Measurements from ENCODE around the gene WNT3.

DNA sequence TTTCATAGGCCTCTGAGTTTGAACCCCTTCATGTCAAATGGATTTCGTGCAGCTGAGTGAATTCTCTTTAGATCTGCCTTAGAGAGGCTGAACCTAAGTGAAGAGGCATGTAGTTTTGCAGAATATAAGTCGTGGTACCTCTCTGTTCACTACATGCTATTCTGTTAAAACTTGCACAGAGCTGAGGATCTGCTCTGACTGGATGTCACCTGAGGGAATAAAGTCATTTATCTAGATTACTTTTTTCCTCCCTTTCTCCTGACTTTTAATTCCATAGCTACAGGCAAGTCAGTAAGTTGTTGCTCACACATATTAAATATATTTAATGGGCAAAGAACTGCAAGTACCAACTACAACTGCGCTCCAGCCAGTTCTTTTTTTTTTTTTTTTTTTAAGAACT is 64.7 kb downstream of the WNT3 start:
- TF ChIP-seq CTCF (IDR thresholded peaks at IDR 0.05) (no peak), POLR2A (IDR thresholded peaks at IDR 0.05) (no peak)

All from heart left ventricle (tissue), 13 donors.